ENCODE results near the gene SYNDIG1L. TPM values are rescaled to one million over a fixed set of nuclear protein-coding genes. Genes with fewer than 3 reads are reported as not detected.
A peak's percentile ranks its signal among the peaks of the same experiment; 100 is the strongest.
"Not testable (repeated sequence)": the region's sequence is repeated elsewhere in the genome, so short reads cannot be mapped to it uniquely, and the experiment has no call there.

The SYNDIG1L gene
- total RNA-seq, 2 experiments from 2014 or later, result not detected

GRCh38 chr14:74402401-74403251 is 23.4 kb downstream of the SYNDIG1L start:
- H3K27me3 Mint-ChIP-seq, result no peaks in the 10 kb centered on the region
- ATAC-seq, result no peak
- ChIA-PET POLR2A (no interaction called here), CTCF (no interaction called here)
- H3K4me1 Mint-ChIP-seq, result peaks cover 12% of the 10 kb centered on the region
- H3K9me3 Mint-ChIP-seq (ENCODE audit: low read depth), result no peaks in the 10 kb centered on the region
- no peak overlapping the region for H3K27ac Mint-ChIP-seq
- H3K36me3 Mint-ChIP-seq (ENCODE audit: low read depth), result no peaks in the 10 kb centered on the region
- intact Hi-C loops (cut with DNase I, micrococcal nuclease), result no loop called here
- DNase-seq, result no peak
- no peak overlapping the region for H3K4me3 Mint-ChIP-seq

GRCh38 chr14:74401504-74402241 is 24.3 kb downstream of the SYNDIG1L start:
- peak overlapping the region; percentile 38 for H3K27ac Mint-ChIP-seq
- intact Hi-C loops (cut with DNase I, micrococcal nuclease), result no loop called here
- no peaks in the 10 kb centered on the region for H3K27me3 Mint-ChIP-seq
- ChIA-PET CTCF (interaction anchor here (0.5 to 0.9 kb wide), 2 partner anchors 88 to 964 kb away, joined by 3 to 4 read pairs; no protein-coding TSS in a partner anchor), POLR2A (no interaction called here)
- ATAC-seq (peak; percentile 99), DNase-seq (peak; percentile 76)
- H3K4me1 Mint-ChIP-seq, result peaks cover 12% of the 10 kb centered on the region
- H3K36me3 Mint-ChIP-seq (ENCODE audit: low read depth), result no peaks in the 10 kb centered on the region
- no peaks in the 10 kb centered on the region for H3K9me3 Mint-ChIP-seq (ENCODE audit: low read depth)
- H3K4me3 Mint-ChIP-seq, result peak overlapping the region; percentile 18

GRCh38 chr14:74400919-74401503 is 25.0 kb downstream of the SYNDIG1L start:
- H3K9me3 Mint-ChIP-seq (ENCODE audit: low read depth), result no peaks in the 10 kb centered on the region
- peak overlapping the region; percentile 38 for H3K27ac Mint-ChIP-seq
- H3K27me3 Mint-ChIP-seq, result no peaks in the 10 kb centered on the region
- intact Hi-C loops (cut with DNase I, micrococcal nuclease), result no loop called here
- no peaks in the 10 kb centered on the region for H3K36me3 Mint-ChIP-seq (ENCODE audit: low read depth)
- H3K4me1 Mint-ChIP-seq, result peaks cover 12% of the 10 kb centered on the region
- POLR2A ChIA-PET, result no interaction called here
- no peak for DNase-seq
- peak overlapping the region; percentile 9 for H3K4me3 Mint-ChIP-seq
- ATAC-seq, result peak; percentile 24
- CTCF ChIA-PET, result interaction anchor here (0.5 to 0.9 kb wide), 3 partner anchors 37 to 965 kb away, joined by 3 to 5 read pairs (median 4); no protein-coding TSS in a partner anchor

GRCh38 chr14:74400031-74400685 is 25.9 kb downstream of the SYNDIG1L start:
- intact Hi-C loops (cut with DNase I, micrococcal nuclease), result no loop called here
- Mint-ChIP-seq H3K36me3 (ENCODE audit: low read depth) (no peaks in the 10 kb centered on the region), H3K4me3 (no peak overlapping the region), H3K27ac (no peak overlapping the region), H3K4me1 (peaks cover 12% of the 10 kb centered on the region), H3K27me3 (no peaks in the 10 kb centered on the region), H3K9me3 (ENCODE audit: low read depth) (no peaks in the 10 kb centered on the region)
- ChIA-PET CTCF (interaction anchor here (0.8 kb wide), 1 partner anchor 38 kb away, joined by 5 read pairs; no protein-coding TSS in a partner anchor), POLR2A (no interaction called here)
- ATAC-seq (no peak), DNase-seq (no peak)

- Mint-ChIP-seq H3K9me3 (ENCODE audit: low read depth) (no peaks in the 10 kb centered on the region), H3K4me1 (no peaks in the 10 kb centered on the region), H3K27ac (no peak overlapping the region), H3K4me3 (no peak overlapping the region), H3K27me3 (peaks cover 8% of the 10 kb centered on the region), H3K36me3 (ENCODE audit: low read depth) (no peaks in the 10 kb centered on the region)
- ChIA-PET POLR2A (no interaction called here), CTCF (no interaction called here)
- ATAC-seq (no peak), DNase-seq (no peak)
- intact Hi-C loops (cut with DNase I, micrococcal nuclease), result no loop called here
Observed at GRCh38 chr14:74395094-74395493, 30.9 kb downstream of the SYNDIG1L start.

- CTCF ChIA-PET, result interaction anchor here (0.5 kb wide), 1 partner anchor 143 kb away, joined by 4 read pairs; no protein-coding TSS in a partner anchor
- Mint-ChIP-seq H3K4me1 (no peaks in the 10 kb centered on the region), H3K36me3 (ENCODE audit: low read depth) (no peaks in the 10 kb centered on the region), H3K27ac (no peak overlapping the region), H3K9me3 (ENCODE audit: low read depth) (no peaks in the 10 kb centered on the region), H3K27me3 (peaks cover 8% of the 10 kb centered on the region), H3K4me3 (no peak overlapping the region)
- POLR2A ChIA-PET, result no interaction called here
- no peak for DNase-seq
- intact Hi-C loops (cut with DNase I, micrococcal nuclease), result no loop called here
- ATAC-seq, result no peak
Observed at GRCh38 chr14:74394549-74394948, 31.5 kb downstream of the SYNDIG1L start.

GRCh38 chr14:74392616-74393570 is 33.1 kb downstream of the SYNDIG1L start:
- CTCF ChIA-PET, result interaction anchor here (1.2 kb wide), 1 partner anchor 30 kb away, joined by 4 read pairs; no protein-coding TSS in a partner anchor
- no peaks in the 10 kb centered on the region for H3K9me3 Mint-ChIP-seq (ENCODE audit: low read depth)
- H3K36me3 Mint-ChIP-seq (ENCODE audit: low read depth), result no peaks in the 10 kb centered on the region
- peaks cover 8% of the 10 kb centered on the region for H3K27me3 Mint-ChIP-seq
- intact Hi-C loops (cut with DNase I, micrococcal nuclease), result no loop called here
- no peak for ATAC-seq
- POLR2A ChIA-PET, result no interaction called here
- no peaks in the 10 kb centered on the region for H3K4me1 Mint-ChIP-seq
- DNase-seq, result no peak
- no peak overlapping the region for H3K4me3 Mint-ChIP-seq
- H3K27ac Mint-ChIP-seq, result no peak overlapping the region

GRCh38 chr14:74391479-74391878 is 34.5 kb downstream of the SYNDIG1L start:
- Mint-ChIP-seq H3K27ac (no peak overlapping the region), H3K36me3 (ENCODE audit: low read depth) (no peaks in the 10 kb centered on the region), H3K4me1 (no peaks in the 10 kb centered on the region), H3K9me3 (ENCODE audit: low read depth) (no peaks in the 10 kb centered on the region), H3K27me3 (peaks cover 8% of the 10 kb centered on the region), H3K4me3 (no peak overlapping the region)
- CTCF ChIA-PET, result no interaction called here
- no peak for DNase-seq
- ATAC-seq, result no peak
- intact Hi-C loops (cut with DNase I, micrococcal nuclease), result no loop called here
- POLR2A ChIA-PET, result no interaction called here

- H3K27me3 Mint-ChIP-seq; H3K36me3 Mint-ChIP-seq (ENCODE audit: low read depth); H3K9me3 Mint-ChIP-seq (ENCODE audit: low read depth); POLR2A ChIA-PET; H3K4me1 Mint-ChIP-seq; DNase-seq; intact Hi-C loops (cut with DNase I, micrococcal nuclease); H3K27ac Mint-ChIP-seq; H3K4me3 Mint-ChIP-seq; ATAC-seq: not testable (repeated sequence)
- CTCF ChIA-PET, result interaction anchor here (0.6 kb wide), 1 partner anchor 119 kb away, joined by 3 read pairs; no protein-coding TSS in a partner anchor
Observed at GRCh38 chr14:74390505-74390904, 35.5 kb downstream of the SYNDIG1L start.

- DNase-seq, result no peak
- intact Hi-C loops (cut with DNase I, micrococcal nuclease), result loop anchor here in 1 of 2 experiments (5.0 kb wide), 1 partner anchor 1352 kb away; no protein-coding TSS in a partner anchor
- no peaks in the 10 kb centered on the region for H3K4me1 Mint-ChIP-seq
- no peak for ATAC-seq
- ChIA-PET CTCF (interaction anchor here (0.6 kb wide), 2 partner anchors 119 to 139 kb away, joined by 3 read pairs; no protein-coding TSS in a partner anchor), POLR2A (no interaction called here)
- H3K9me3 Mint-ChIP-seq (ENCODE audit: low read depth), result no peaks in the 10 kb centered on the region
- H3K27ac Mint-ChIP-seq, result no peak overlapping the region
- peaks cover 8% of the 10 kb centered on the region for H3K27me3 Mint-ChIP-seq
- H3K36me3 Mint-ChIP-seq (ENCODE audit: low read depth), result no peaks in the 10 kb centered on the region
- H3K4me3 Mint-ChIP-seq, result no peak overlapping the region
Observed at GRCh38 chr14:74389980-74390379, 36.0 kb downstream of the SYNDIG1L start.

Data from activated CD4-positive, alpha-beta T cell treated with anti-CD3 and anti-CD28 coated beads for 36 hours (primary cell).